NB4 (cell line): ENCODE results near the gene ADISSP.

Experiments used
- DNase-seq: peaks from one replicate; pipeline ENCODE4 v3.0.0; 2010; ENCODE audit warnings: low read depth
- H3K4me3 ChIP-seq: one replicate; pipeline ENCODE4 v1.5.1; 2011; ENCODE audit warnings: mild to moderate bottlenecking, low read depth, low read length, moderate library complexity
- MYC ChIP-seq: IDR thresholded peaks from 2 replicates; pipeline ENCODE4 v1.6.1; 2011; ENCODE audit warnings: low read depth, low read length
- POLR2A ChIP-seq: IDR thresholded peaks from 2 replicates; pipeline ENCODE4 v1.6.1; 2011; ENCODE audit warnings: mild to moderate bottlenecking; ENCODE audit not compliant: insufficient read length; ENCODE audit errors: extremely low read depth
- TF ChIP-seq, protein P1 (sequence below): IDR thresholded peaks from 2 replicates; pipeline ENCODE4 v1.6.1; 2011; ENCODE audit warnings: low read depth, low read length
- TF ChIP-seq, protein P2 (sequence below): IDR thresholded peaks from one replicate; pipeline ENCODE4 v1.5.1; 2012; ENCODE audit warnings: low read depth, low read length

ADISSP gene

DNA sequence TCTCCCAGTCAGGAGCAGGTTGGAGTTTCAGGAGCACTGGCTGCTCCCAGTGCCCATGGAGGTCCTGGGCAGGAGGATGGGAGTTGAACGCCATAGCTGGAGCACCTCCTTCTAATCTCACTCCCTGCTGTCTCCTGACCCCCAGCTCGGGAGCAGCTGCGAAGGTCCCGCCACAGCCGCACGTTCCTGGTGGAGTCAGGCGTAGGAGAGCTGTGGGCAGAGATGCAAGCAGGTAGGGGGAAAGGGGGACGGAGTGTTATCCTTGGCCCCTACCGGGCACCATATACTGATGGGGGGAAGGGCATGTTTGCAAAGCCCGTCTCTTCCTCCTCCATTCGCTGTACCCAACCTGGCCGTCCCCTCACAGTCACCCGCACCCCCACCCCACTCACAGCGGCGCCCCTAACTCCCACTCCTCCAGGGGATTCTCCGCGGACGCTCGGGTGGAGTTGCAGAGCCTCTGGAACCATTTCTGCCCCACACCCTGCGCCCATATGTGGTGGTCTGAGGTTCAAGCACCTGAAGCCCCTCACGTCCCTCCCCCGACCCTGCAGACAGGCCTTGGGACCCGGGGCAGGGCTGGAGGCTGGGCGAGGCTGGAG is 18.4 kb downstream of the ADISSP start:
- DNase-seq, result no peak
- TF ChIP-seq, protein P1, sequence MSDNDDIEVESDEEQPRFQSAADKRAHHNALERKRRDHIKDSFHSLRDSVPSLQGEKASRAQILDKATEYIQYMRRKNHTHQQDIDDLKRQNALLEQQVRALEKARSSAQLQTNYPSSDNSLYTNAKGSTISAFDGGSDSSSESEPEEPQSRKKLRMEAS, result no peak
- TF ChIP-seq MYC (no peak), POLR2A (no peak)
- TF ChIP-seq, protein P2, sequence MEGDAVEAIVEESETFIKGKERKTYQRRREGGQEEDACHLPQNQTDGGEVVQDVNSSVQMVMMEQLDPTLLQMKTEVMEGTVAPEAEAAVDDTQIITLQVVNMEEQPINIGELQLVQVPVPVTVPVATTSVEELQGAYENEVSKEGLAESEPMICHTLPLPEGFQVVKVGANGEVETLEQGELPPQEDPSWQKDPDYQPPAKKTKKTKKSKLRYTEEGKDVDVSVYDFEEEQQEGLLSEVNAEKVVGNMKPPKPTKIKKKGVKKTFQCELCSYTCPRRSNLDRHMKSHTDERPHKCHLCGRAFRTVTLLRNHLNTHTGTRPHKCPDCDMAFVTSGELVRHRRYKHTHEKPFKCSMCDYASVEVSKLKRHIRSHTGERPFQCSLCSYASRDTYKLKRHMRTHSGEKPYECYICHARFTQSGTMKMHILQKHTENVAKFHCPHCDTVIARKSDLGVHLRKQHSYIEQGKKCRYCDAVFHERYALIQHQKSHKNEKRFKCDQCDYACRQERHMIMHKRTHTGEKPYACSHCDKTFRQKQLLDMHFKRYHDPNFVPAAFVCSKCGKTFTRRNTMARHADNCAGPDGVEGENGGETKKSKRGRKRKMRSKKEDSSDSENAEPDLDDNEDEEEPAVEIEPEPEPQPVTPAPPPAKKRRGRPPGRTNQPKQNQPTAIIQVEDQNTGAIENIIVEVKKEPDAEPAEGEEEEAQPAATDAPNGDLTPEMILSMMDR, result no peak
- no peak overlapping the region for H3K4me3 ChIP-seq

DNA sequence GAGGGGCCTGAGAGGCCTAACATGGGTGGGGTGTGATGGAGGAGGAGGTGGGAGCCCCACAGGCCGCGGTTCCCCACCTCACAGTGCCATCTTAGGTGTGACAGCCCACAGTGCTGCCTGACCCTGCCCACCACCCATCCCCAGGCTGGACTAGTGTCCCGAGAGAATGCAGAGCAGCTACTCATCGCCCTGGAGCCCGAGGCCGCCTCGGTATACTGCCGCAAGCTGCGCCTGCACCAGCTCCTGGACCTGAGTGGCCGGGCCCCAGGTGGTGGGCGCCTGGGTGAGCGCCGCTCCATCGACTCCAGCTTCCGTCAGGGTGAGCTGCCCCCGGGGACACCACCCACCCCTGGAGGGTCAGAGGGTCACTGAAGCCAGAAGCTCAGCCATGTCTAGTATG is 19.5 kb downstream of the ADISSP start:
- no peak for DNase-seq
- TF ChIP-seq, protein P1, result no peak
- TF ChIP-seq, protein P2, result no peak
- no peak for TF ChIP-seq POLR2A
- TF ChIP-seq MYC, result no peak

DNA sequence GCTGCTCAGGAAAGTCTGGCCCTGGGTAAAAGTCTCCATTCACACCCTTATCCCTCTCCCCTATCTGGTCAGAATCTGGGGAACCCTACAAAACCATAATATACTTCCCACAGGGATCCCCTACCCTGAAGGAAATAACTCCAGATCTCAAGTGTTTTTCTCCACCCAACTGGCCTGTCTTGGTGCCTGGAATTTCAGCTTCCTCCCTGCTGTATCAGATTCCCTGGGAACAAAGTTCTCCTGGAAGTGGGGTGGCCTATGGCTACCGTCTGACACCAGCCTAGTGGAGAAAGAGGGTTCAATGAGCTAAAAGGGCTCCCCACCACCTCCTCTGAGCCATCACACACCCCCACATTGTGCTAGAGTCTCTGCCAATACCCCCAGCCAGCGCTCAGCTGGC is 20.1 kb downstream of the ADISSP start:
- DNase-seq, result no peak
- no peak overlapping the region for H3K4me3 ChIP-seq
- no peak for TF ChIP-seq POLR2A
- TF ChIP-seq MYC, result no peak
- TF ChIP-seq, protein P1, result no peak
- TF ChIP-seq, protein P2, result no peak

More for the DNA sequence above, 19.5 kb downstream of the ADISSP start:
- H3K4me3 ChIP-seq, result no peak overlapping the region

DNA sequence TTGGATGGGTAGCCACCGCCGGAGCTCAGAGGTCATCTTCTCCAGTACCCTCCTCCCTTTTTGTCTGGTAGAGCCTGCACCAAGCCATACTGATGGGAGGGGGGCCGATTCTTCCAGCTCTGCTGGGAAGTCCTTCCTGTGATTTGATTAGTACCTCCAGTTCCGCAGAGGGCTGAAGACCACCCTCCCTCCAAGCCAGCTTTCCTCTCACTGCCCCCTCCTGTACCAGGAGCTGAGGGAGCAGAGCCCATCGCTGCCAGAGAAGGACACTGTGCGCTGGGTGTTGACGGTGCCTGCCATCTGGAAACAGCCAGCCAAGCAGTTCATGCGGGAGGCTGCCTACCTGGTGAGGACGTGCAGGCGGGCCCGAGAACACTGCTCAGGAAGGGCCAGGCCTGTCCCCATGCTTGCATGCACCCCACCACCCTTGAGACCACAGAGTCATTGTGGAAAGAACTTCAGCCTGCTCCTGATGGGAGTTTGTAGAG is 21.8 kb downstream of the ADISSP start:
- TF ChIP-seq, protein P2, result no peak
- TF ChIP-seq, protein P1, result no peak
- TF ChIP-seq MYC (no peak), POLR2A (no peak)
- H3K4me3 ChIP-seq, result no peak overlapping the region
- no peak for DNase-seq

DNA sequence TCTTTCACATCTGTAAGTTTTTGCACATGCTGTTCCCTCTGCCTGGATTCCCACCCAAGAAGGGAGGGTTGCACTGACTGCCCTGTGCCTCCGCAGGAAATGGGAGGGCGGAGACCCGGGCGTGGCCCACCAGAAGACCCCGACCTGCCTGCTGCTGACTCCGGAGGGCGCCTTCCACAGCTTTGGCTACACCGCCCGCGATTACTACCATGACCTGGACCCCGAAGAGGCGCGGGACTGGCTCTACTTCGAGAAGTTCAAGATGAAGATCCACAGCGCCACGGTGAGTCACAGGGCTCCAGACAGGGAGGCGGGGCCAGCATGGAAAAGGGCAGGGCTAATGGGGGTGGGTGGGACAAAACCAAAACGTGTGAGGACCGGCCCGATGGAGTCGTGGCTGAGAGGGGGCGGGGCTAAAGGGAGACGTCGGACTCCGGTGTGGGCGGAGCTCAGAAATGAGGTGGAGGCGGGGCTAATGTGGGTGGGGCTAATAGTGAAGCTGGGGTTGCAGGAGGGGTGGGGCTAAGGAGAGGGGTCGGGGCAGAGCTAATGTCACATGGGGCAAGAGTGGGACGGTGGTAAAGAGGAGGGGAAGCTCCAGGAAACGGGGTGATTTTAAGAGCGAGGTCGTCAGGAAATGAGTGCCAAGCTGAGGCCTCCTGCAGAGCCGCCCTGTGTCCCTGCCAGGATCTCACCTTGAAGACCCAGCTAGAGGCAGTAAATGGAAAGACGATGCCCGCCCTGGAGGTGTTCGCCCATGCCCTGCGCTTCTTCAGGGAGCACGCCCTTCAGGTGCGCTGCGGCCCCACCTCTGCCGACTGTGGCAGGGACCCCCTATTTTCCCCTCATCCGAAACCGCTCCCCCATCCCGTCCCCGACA is 22.5 kb downstream of the ADISSP start:
- TF ChIP-seq, protein P2, result peak; percentile 2
- no peak for TF ChIP-seq POLR2A
- H3K4me3 ChIP-seq, result no peak overlapping the region
- peak; percentile 87 for DNase-seq
